ENCODE results near the gene PF4V1. TPM values are rescaled to one million over a fixed set of nuclear protein-coding genes. Genes with fewer than 3 reads are reported as not detected.

The PF4V1 gene
- polyA plus RNA-seq, 1 donor, result 0.24 TPM

GRCh38 chr4:73869130-73870055 is 16.3 kb downstream of the PF4V1 start, which contains the start of gene CXCL1:
Gene CXCL1, plus strand, starts transcription at chr4:73869393. Its CDS starts 78 bp downstream, at chr4:73869471.
- Histone ChIP-seq H3K4me3 (ENCODE audit: low read length) (peak within 1 kb of the TSS; percentile 74), H3K9me3 (ENCODE audit: control insufficient read depth, low read depth, low read length) (no peaks in the 10 kb centered on the region), H3K36me3 (ENCODE audit: control insufficient read depth, insufficient read depth, low read length) (no peaks in the 10 kb centered on the region), H3K4me1 (ENCODE audit: control insufficient read depth, insufficient read depth, low read length) (no peaks in the 10 kb centered on the region), H3K27me3 (ENCODE audit: control insufficient read depth, insufficient read depth, low read length) (no peaks in the 10 kb centered on the region), H3K27ac (ENCODE audit: low read length) (peak within 1 kb of the TSS; percentile 71)
- no CpG with 5 or more reads among the region's 61 CpGs for WGBS (ENCODE audit: insufficient coverage, low lambda C conversion rate)
- peak in 1 of 2 donors; percentile 75 for DNase-seq

- Histone ChIP-seq H3K4me3 (ENCODE audit: low read length) (peak overlapping the region; percentile 74), H3K27me3 (ENCODE audit: control insufficient read depth, insufficient read depth, low read length) (no peaks in the 10 kb centered on the region), H3K36me3 (ENCODE audit: control insufficient read depth, insufficient read depth, low read length) (no peaks in the 10 kb centered on the region), H3K4me1 (ENCODE audit: control insufficient read depth, insufficient read depth, low read length) (no peaks in the 10 kb centered on the region), H3K9me3 (ENCODE audit: control insufficient read depth, low read depth, low read length) (no peaks in the 10 kb centered on the region), H3K27ac (ENCODE audit: low read length) (no peak overlapping the region)
- peak in 1 of 2 donors; percentile 16 for DNase-seq
- WGBS (ENCODE audit: insufficient coverage, low lambda C conversion rate), result no CpG with 5 or more reads among the region's 3 CpGs
These were observed 17.2 kb downstream of the PF4V1 start for GRCh38 chr4:73870260-73870659.

DNA sequence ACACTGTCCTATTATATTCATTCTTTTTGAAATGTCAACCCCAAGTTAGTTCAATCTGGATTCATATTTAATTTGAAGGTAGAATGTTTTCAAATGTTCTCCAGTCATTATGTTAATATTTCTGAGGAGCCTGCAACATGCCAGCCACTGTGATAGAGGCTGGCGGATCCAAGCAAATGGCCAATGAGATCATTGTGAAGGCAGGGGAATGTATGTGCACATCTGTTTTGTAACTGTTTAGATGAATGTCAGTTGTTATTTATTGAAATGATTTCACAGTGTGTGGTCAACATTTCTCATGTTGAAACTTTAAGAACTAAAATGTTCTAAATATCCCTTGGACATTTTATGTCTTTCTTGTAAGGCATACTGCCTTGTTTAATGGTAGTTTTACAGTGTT is 17.7 kb downstream of the PF4V1 start:
- no peaks in the 10 kb centered on the region for H3K27me3 ChIP-seq (ENCODE audit: control insufficient read depth, insufficient read depth, low read length)
- no peak overlapping the region for H3K4me3 ChIP-seq (ENCODE audit: low read length)
- no peak overlapping the region for H3K27ac ChIP-seq (ENCODE audit: low read length)
- H3K9me3 ChIP-seq (ENCODE audit: control insufficient read depth, low read depth, low read length), result no peaks in the 10 kb centered on the region
- no peak for DNase-seq
- H3K36me3 ChIP-seq (ENCODE audit: control insufficient read depth, insufficient read depth, low read length), result no peaks in the 10 kb centered on the region
- no CpG with 5 or more reads among the region's 1 CpG for WGBS (ENCODE audit: insufficient coverage, low lambda C conversion rate)
- no peaks in the 10 kb centered on the region for H3K4me1 ChIP-seq (ENCODE audit: control insufficient read depth, insufficient read depth, low read length)

DNA sequence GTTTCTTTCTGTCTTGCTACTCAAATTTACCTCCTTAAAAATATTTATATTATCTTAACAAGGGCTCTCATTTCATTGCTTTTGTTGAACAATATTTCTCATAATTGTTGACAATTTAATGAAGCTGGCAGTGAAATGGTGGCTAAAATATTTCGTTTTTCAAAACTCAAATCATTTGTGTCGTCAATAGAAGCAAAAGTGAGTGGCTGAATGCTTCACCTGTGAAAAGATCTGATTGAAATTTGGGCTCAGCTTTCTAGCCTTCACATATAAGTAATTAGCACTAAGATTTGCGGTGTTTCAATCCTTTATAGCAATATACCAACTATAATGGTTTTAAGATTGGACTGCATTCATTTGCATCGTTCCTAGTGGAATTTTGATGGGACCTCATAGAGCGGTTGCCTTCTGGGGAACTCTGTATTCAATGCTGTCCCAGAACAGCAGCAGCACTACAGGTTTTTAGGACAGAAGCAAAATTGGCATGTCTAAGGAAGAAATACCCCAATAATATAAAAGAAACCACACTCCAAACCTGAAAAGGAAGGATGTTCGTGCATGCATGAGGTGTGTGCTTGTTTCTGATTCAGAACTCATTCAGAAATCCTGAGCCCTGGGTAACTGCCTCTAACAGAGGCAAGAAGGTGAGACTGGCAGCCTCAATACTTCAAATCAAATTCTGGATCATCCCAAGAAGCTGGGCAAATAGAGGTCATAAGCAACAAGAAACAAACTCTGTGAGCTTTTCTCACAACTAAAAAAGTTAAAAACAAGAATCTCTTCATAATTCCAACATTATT is 18.6 kb downstream of the PF4V1 start:
- no peak for DNase-seq
- H3K4me1 ChIP-seq (ENCODE audit: control insufficient read depth, insufficient read depth, low read length), result no peaks in the 10 kb centered on the region

DNA sequence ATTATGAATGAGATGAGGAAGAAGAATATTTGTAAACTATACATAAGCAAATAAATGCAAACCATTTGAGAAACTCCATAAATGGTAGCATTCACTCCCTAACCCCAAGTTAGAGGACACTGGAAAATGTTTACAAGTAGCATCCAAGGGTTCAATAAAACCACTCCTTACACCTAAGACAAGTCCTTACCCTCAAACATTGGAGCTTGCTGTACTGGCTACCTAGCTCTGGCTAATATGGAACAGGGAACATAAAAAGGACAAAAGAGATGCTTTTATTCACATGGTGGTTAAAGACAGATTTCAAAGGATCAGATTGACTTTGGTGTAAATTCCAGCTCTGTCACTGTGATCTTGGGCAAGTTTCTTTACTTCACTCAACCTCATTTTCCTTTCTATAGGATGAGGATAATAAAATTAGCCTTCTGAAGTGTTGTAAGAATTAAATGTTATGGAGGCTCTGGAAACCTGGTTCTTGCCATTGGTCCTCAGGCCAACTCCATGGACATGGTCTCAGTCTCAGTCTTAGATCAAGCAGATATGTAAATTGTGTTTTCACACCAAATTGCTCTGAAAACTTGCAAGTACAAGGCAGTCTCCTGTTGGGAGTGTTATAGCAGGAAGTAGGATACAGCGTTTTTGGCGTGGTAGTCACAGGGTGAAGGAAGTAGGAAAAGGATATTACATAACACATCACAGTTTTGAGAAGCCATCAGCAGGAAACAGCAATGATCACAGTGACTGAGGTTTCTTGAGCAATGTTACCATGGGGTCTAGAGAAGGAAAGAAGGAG is 19.4 kb downstream of the PF4V1 start:
- no CpG with 5 or more reads among the region's 2 CpGs for WGBS (ENCODE audit: insufficient coverage, low lambda C conversion rate)
- no peak for DNase-seq
- Histone ChIP-seq H3K27me3 (ENCODE audit: control insufficient read depth, insufficient read depth, low read length) (no peaks in the 10 kb centered on the region), H3K9me3 (ENCODE audit: control insufficient read depth, low read depth, low read length) (no peaks in the 10 kb centered on the region), H3K4me1 (ENCODE audit: control insufficient read depth, insufficient read depth, low read length) (no peaks in the 10 kb centered on the region), H3K27ac (ENCODE audit: low read length) (no peak overlapping the region), H3K4me3 (ENCODE audit: low read length) (no peak overlapping the region), H3K36me3 (ENCODE audit: control insufficient read depth, insufficient read depth, low read length) (no peaks in the 10 kb centered on the region)

More for the DNA sequence above, 18.6 kb downstream of the PF4V1 start:
- 92% methylated on average over 2 of the region's 6 CpGs for WGBS (ENCODE audit: insufficient coverage, low lambda C conversion rate)
- H3K27ac ChIP-seq (ENCODE audit: low read length), result no peak overlapping the region
- H3K9me3 ChIP-seq (ENCODE audit: control insufficient read depth, low read depth, low read length), result no peaks in the 10 kb centered on the region
- no peaks in the 10 kb centered on the region for H3K36me3 ChIP-seq (ENCODE audit: control insufficient read depth, insufficient read depth, low read length)
- no peaks in the 10 kb centered on the region for H3K27me3 ChIP-seq (ENCODE audit: control insufficient read depth, insufficient read depth, low read length)
- no peak overlapping the region for H3K4me3 ChIP-seq (ENCODE audit: low read length)

DNA sequence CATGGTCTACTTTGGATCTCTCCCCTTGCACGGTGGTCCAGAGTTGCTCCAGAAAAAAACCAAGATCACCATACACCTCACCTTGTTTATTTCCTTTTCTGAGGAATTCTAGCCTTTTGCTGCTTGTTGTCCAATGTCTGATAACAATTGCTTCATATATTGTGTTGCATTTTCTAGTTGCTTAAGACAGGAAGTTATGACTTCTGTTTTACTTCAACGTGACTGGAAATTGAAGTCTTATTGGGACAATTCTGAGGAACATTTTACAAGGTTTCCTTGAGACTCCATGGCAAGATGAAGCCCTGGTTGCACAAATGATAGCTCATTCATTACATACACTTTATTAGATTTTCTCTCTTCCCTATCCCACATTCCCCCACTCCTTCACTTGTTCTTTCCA is 21.3 kb downstream of the PF4V1 start:
- H3K27me3 ChIP-seq (ENCODE audit: control insufficient read depth, insufficient read depth, low read length), result no peaks in the 10 kb centered on the region
- H3K4me3 ChIP-seq (ENCODE audit: low read length), result no peak overlapping the region
- no peaks in the 10 kb centered on the region for H3K36me3 ChIP-seq (ENCODE audit: control insufficient read depth, insufficient read depth, low read length)
- H3K27ac ChIP-seq (ENCODE audit: low read length), result no peak overlapping the region
- 83% methylated on average over 2 of the region's 2 CpGs for WGBS (ENCODE audit: insufficient coverage, low lambda C conversion rate)
- DNase-seq, result no peak
- H3K4me1 ChIP-seq (ENCODE audit: control insufficient read depth, insufficient read depth, low read length), result no peaks in the 10 kb centered on the region
- H3K9me3 ChIP-seq (ENCODE audit: control insufficient read depth, low read depth, low read length), result no peaks in the 10 kb centered on the region

- H3K27me3 ChIP-seq (ENCODE audit: control insufficient read depth, insufficient read depth, low read length), result no peaks in the 10 kb centered on the region
- no CpG with 5 or more reads among the region's 1 CpG for WGBS (ENCODE audit: insufficient coverage, low lambda C conversion rate)
- no peaks in the 10 kb centered on the region for H3K4me1 ChIP-seq (ENCODE audit: control insufficient read depth, insufficient read depth, low read length)
- DNase-seq, result no peak
- H3K9me3 ChIP-seq (ENCODE audit: control insufficient read depth, low read depth, low read length), result no peaks in the 10 kb centered on the region
- H3K4me3 ChIP-seq (ENCODE audit: low read length), result no peak overlapping the region
- H3K27ac ChIP-seq (ENCODE audit: low read length), result no peak overlapping the region
- H3K36me3 ChIP-seq (ENCODE audit: control insufficient read depth, insufficient read depth, low read length), result no peaks in the 10 kb centered on the region
These were observed 22.3 kb downstream of the PF4V1 start for GRCh38 chr4:73875401-73875800.

- H3K4me3 ChIP-seq (ENCODE audit: low read length), result no peak overlapping the region
- no CpG with 5 or more reads among the region's 1 CpG for WGBS (ENCODE audit: insufficient coverage, low lambda C conversion rate)
- no peaks in the 10 kb centered on the region for H3K9me3 ChIP-seq (ENCODE audit: control insufficient read depth, low read depth, low read length)
- no peaks in the 10 kb centered on the region for H3K4me1 ChIP-seq (ENCODE audit: control insufficient read depth, insufficient read depth, low read length)
- no peak for DNase-seq
- H3K36me3 ChIP-seq (ENCODE audit: control insufficient read depth, insufficient read depth, low read length), result no peaks in the 10 kb centered on the region
- no peak overlapping the region for H3K27ac ChIP-seq (ENCODE audit: low read length)
- no peaks in the 10 kb centered on the region for H3K27me3 ChIP-seq (ENCODE audit: control insufficient read depth, insufficient read depth, low read length)
These were observed 30.2 kb downstream of the PF4V1 start for GRCh38 chr4:73883306-73883705.

- H3K4me3 ChIP-seq (ENCODE audit: low read length), result no peak overlapping the region
- H3K27ac ChIP-seq (ENCODE audit: low read length), result no peak overlapping the region
- 80% methylated on average over 2 of the region's 4 CpGs for WGBS (ENCODE audit: insufficient coverage, low lambda C conversion rate)
- no peaks in the 10 kb centered on the region for H3K36me3 ChIP-seq (ENCODE audit: control insufficient read depth, insufficient read depth, low read length)
- H3K4me1 ChIP-seq (ENCODE audit: control insufficient read depth, insufficient read depth, low read length), result no peaks in the 10 kb centered on the region
- DNase-seq, result no peak
- no peaks in the 10 kb centered on the region for H3K9me3 ChIP-seq (ENCODE audit: control insufficient read depth, low read depth, low read length)
- no peaks in the 10 kb centered on the region for H3K27me3 ChIP-seq (ENCODE audit: control insufficient read depth, insufficient read depth, low read length)
These were observed 32.6 kb downstream of the PF4V1 start for GRCh38 chr4:73885574-73886267.

All from large intestine (tissue), 3 donors.